GM12892 (cell line): ENCODE measurements around the gene CFAP65. TPM values are rescaled to one million over a fixed set of nuclear protein-coding genes. Genes with fewer than 3 reads are reported as not detected.

Experiments used
- DNase-seq: peaks from one replicate; pipeline ENCODE4 v3.0.0; 2011; ENCODE audit not compliant: insufficient read length
- FAIRE-seq: peaks from 2 replicates; lab custom pipeline; 2011; peaks lifted over from hg19 to GRCh38; lab: Jason Lieb, UNC
- POLR2A ChIP-seq: IDR thresholded peaks from 2 replicates; pipeline ENCODE4 v1.6.1; 2011; ENCODE audit warnings: low read depth, low read length, control low read depth
- POLR2AphosphoS5 ChIP-seq: IDR thresholded peaks from 2 replicates; pipeline ENCODE4 v1.6.1; 2011; ENCODE audit warnings: low read depth, low read length, control low read depth
- TAF1 ChIP-seq: IDR thresholded peaks from 2 replicates; pipeline ENCODE4 v1.6.1; 2011; ENCODE audit warnings: low read depth, mild to moderate bottlenecking, control low read depth, low read length, borderline replicate concordance
- polyA plus RNA-seq: library from polyadenylated mRNA; unstranded; fragments of >200 nt; gene quantifications from one replicate; pipeline ENCODE4 v1.2.1, GENCODE V29; 2012; ENCODE audit warnings: missing spikeins, inconsistent platforms; ENCODE audit not compliant: missing spikeins

CFAP65 gene, protein sequence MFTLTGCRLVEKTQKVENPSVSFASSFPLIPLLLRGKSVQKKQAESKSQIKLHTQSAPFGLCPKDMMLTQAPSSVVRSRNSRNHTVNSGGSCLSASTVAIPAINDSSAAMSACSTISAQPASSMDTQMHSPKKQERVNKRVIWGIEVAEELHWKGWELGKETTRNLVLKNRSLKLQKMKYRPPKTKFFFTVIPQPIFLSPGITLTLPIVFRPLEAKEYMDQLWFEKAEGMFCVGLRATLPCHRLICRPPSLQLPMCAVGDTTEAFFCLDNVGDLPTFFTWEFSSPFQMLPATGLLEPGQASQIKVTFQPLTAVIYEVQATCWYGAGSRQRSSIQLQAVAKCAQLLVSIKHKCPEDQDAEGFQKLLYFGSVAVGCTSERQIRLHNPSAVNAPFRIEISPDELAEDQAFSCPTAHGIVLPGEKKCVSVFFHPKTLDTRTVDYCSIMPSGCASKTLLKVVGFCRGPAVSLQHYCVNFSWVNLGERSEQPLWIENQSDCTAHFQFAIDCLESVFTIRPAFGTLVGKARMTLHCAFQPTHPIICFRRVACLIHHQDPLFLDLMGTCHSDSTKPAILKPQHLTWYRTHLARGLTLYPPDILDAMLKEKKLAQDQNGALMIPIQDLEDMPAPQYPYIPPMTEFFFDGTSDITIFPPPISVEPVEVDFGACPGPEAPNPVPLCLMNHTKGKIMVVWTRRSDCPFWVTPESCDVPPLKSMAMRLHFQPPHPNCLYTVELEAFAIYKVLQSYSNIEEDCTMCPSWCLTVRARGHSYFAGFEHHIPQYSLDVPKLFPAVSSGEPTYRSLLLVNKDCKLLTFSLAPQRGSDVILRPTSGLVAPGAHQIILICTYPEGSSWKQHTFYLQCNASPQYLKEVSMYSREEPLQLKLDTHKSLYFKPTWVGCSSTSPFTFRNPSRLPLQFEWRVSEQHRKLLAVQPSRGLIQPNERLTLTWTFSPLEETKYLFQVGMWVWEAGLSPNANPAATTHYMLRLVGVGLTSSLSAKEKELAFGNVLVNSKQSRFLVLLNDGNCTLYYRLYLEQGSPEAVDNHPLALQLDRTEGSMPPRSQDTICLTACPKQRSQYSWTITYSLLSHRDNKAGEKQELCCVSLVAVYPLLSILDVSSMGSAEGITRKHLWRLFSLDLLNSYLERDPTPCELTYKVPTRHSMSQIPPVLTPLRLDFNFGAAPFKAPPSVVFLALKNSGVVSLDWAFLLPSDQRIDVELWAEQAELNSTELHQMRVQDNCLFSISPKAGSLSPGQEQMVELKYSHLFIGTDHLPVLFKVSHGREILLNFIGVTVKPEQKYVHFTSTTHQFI (N-terminal part only)
- polyA plus RNA-seq, result not detected

DNA sequence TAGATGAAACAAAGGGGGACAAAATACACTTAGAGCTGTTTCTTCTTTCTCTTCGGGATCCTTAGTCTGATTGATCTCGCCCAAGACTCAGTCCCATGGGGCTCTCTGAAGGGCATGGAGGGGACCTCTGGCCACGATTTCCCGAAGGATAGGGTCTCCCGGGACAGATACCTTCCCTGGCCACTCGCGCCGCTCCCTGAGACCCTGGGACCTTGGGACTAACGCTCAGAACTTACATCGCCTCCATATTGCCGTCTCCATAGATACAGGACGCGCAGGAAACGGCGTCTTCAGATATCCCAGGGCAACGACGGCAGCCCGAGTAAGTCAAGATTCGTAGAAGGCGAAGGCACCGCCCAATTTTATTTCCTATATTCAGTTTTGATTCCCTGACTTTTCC, at the start of gene CFAP65:
Gene CFAP65, minus strand, starts transcription at position 265 of the 400 bp plus-strand sequence. CDS start 2,468 bp downstream, outside the sequence.
- no peak for TF ChIP-seq TAF1
- TF ChIP-seq POLR2AphosphoS5, result no peak
- TF ChIP-seq POLR2A, result no peak
- DNase-seq (no peak), FAIRE-seq (no peak)

DNA sequence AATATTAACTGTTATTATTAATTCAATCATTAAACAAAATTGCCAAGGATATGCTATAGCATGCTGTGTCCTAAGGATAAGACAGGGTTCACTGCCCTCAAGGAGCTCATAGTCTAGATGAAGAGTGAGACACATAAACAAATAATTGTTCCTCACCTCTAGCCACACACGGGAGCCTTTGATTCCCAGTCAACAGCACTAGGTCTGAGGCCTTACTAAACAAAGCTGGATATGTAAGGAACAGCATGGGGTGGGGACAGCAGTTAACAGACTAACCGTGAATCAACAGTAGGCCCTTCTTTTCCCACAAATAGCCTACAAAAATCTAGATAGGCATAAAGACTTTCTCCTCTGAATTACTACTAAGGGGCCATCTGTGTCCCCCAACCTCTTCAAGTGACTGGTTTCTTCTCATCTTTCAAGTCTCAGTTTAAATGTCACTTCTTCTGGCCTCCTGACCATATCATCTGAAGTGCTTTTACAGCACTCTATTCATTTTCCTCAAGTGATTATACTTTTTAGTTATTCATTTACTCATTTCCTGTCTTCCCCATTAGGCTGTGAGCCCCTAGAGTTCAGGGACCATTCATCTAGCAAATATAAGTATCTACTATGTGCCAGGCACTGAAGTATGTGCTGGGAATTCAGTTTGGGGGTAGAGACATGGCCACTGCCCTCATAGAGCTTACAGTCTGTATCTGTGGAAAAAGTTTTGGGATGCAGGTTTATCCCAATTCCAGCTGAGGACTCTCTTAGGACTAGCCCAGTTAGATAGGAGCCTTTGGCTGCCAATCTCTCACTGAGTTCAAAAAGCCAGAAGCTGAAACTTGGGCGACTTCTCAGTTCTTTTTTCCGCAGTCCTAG, 49.4 kb upstream of the CFAP65 start:
- FAIRE-seq (no peak), DNase-seq (no peak)

DNA sequence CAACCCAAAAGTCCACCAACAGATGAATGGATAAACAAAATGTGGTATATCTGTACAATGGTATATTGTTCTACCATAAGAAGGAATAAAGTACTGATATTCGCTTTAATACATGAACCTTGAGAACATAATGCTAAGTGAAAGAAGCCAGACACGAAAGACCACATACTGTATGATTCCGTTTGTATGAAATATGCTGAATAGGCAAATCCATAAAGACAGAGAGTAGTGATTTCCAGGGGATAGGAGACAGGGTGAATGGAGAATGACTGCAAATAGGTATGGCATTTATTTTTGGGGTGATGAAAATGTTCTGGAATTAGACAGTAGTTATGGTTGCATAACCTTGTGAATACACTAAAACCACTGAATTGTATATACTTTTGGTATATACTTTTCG, 48.0 kb upstream of the CFAP65 start:
- FAIRE-seq (no peak), DNase-seq (no peak)
- no peak for TF ChIP-seq POLR2AphosphoS5
- TF ChIP-seq POLR2A, result no peak
- no peak for TF ChIP-seq TAF1

More for the DNA sequence above, 49.4 kb upstream of the CFAP65 start:
- TF ChIP-seq TAF1 (no peak), POLR2AphosphoS5 (no peak)

DNA sequence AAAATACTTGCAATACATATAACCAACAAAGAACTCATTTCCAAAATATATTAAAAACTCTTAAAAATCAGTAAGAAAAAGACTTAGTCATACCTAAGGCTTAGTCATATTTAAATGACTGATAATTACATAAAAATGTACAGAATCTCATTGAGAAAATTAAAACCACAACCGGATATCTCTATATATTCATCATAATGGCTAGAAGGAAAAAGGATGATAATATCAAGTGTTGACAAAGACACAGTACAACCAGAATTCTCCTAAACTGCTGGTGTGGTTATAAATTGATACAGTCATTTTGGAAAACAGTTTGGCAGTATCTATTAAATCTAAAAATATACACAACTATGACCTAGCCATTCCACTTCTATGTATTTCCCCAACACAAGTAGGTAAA, 46.5 kb upstream of the CFAP65 start:
- TF ChIP-seq POLR2A, result no peak
- no peak for TF ChIP-seq TAF1
- TF ChIP-seq POLR2AphosphoS5, result no peak
- FAIRE-seq (no peak), DNase-seq (no peak)

DNA sequence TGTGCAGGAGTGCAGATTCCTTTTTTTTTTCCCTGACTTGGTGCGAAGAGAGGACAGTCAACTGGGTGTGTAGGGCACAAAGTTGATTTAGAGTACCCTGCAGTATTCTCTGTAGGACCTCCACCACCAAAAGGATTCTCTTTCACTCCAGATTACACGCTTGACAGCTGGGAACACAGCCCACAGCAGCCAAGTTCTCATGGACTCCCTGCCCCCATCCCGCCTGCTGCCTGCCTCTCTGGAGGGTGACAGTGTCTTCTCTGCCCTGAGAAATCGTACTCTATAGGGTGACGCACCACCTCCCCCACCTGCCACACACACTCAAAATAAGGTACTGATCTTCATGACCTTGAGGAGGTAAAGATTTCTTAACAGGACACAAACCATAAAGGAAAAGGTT, 46.0 kb upstream of the CFAP65 start:
- DNase-seq (no peak), FAIRE-seq (no peak)
- TF ChIP-seq POLR2AphosphoS5 (no peak), POLR2A (no peak), TAF1 (no peak)

DNA sequence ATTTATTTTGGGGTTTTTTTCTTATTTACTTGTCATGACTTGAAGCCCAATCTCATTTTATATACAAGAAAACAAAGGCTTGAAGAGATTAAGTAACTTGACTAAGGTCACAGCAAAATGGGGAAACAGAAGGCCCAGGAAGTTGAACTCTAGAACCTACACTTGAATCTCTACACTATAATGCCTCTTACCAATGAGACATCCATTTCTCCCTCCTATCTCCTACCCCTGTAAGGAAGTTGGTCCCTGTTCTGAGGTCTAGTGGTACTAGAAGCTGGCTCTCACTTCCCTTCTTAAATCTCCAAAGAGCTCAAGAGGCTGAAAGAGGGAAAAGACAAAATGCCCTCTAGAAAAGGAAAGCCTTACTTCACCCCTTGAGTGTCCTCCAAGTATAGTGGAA, 44.9 kb upstream of the CFAP65 start:
- DNase-seq (no peak), FAIRE-seq (no peak)
- no peak for TF ChIP-seq TAF1
- no peak for TF ChIP-seq POLR2AphosphoS5
- no peak for TF ChIP-seq POLR2A

DNA sequence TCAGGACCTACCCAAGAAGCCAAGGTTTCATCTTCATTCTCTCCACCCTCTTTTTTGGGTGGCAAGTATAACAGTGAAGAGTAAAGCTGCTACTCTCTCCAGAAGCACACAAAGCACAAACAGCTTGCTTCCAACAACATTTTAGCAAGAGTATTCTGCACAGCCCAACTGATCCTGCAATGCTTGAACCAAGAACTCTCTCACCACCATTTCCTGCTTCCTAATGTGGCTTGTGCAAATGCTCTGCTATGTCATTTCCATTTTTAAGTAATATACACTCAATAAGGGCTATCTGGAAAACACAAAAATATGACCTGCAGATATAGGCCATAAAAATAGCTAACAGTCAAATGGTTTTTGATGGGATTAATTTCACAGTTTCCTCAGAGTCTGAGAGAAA, 43.5 kb upstream of the CFAP65 start:
- DNase-seq (no peak), FAIRE-seq (no peak)

DNA sequence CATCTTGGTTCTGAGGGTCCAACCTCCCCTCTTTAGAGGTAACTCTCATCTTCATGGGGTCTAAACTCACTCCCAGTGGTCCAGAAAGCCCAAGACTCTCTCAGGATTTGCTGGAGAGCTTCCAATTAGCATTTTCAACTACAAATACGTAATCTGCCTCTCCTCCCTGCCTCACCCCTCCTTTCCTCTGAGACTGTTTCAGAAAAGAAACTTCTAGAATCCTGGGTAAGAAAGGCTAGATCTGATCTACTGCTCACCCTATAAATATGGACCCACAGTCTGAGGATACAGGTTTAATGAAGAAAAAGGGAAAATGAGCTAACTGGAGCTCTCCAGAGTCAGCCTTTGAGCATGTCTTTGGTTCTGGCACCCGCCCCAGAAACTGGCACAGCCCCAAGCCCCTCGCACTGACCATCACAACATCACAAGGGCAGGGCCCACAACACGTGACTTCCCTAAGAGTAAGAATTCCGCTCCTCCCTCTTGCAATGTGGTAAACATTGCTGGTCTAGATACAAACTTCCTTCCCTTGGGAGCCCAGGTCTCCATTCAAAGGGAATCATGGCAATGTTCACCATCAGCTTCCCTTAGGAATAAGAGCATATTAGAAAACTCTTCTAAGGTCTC, 41.1 kb upstream of the CFAP65 start:
- TF ChIP-seq POLR2AphosphoS5 (no peak), POLR2A (no peak), TAF1 (no peak)
- no peak for FAIRE-seq

More for the DNA sequence above, 43.5 kb upstream of the CFAP65 start:
- TF ChIP-seq POLR2A (no peak), POLR2AphosphoS5 (no peak), TAF1 (no peak)

DNA sequence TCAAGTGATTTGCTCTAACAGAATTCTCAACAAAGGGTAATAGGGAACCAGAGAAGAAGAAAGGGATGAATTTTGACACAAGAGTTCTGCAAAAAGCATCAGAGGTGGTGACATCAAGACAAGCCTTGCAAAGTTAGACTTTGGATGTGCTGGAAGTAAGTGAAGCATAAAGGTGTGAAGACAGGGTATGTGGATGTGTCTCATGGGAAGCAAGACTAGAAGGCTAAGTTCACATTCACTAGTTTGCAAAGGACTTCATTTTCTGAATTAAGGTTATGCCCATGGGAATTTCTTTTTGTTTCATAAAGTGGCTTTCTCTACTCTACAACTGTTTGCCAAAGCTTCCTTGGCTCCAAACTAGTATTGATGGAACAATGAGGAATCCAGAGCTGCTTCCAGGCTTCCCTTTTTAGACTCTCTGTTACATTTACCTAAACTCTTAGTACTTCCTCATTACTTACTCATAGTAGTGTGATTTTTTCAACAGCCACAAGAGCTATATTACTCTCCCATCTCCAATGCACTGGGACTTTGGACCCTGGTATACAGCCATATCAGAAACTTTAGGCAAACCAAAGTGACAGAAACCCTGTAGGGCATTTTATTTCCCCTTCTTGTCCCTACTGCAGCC, 40.5 kb upstream of the CFAP65 start:
- DNase-seq, result no peak
- peak; percentile 17 for FAIRE-seq
- no peak for TF ChIP-seq POLR2A
- TF ChIP-seq POLR2AphosphoS5, result no peak
- TF ChIP-seq TAF1, result no peak

More for the DNA sequence above, 41.1 kb upstream of the CFAP65 start:
- DNase-seq, result no peak

DNA sequence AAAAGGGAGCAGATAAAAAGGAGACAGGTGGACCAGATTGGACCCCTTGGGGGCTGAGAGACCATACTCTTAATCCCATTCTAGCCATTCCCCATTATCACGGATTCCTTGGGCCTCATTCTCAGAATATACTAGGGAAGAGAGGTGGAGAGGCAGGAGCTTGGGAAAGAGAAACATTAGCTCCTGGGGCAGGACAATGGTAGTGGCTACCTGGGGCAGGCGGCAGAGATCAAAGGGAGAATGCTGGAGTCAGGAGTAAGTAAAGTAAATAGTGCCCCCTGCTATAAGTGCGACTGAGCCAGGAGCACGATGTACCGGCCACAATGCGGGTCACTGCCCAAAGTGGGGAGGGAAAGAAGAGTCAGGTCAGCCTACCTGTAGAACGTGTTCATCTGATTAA, 39.8 kb upstream of the CFAP65 start:
- TF ChIP-seq TAF1 (no peak), POLR2A (no peak), POLR2AphosphoS5 (no peak)
- no peak for FAIRE-seq
- DNase-seq, result no peak
